ENCODE results near the gene PRDX1. TPM values are rescaled to one million over a fixed set of nuclear protein-coding genes. Genes with fewer than 3 reads are reported as not detected.

The PRDX1 gene
- total RNA-seq, result 706 and 799 TPM in 2 replicates

DNA sequence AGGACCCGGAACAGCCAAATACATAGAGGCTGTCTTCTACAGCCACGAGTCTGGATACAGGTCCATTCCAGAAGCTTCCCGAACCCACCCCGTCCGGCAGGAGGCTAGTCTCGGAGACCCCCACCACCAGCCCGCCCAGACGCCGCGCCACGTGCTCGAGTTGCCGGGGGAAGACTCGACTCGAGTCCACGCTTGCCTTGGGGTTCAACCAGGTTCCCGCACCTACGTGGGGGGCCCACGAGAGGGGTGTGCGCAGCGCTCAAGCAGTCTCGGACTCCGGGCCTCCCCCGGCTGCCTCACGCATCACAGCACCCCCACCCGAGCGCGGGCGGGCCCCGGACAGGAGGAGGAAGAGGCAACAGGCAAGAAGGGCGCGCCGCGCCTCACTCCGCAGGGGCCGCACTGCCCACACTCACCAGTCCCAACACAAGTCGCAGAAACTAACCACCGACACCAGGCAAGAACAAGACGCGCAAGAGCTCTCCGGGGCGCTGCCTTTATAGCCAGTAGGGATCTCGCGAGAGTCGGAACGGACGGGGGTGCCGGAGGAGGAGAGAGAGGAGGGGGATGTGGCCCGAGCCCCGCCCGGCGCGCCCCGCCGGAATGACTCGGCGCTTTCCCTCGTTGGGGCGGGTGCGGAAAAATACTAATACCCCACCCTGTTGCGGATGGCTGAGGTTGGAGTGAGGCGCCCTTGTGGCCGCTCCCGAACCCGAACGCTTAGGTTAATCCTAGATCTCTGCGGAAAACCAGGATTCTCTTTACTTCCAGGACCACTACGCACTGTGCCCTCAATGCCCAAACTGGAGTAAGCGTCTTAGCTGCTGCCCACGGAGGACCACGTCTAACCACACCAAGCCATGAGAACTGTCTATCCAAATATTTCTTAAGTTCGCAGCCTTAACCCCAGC is at the start of gene PRDX1:
Gene PRDX1 (minus strand): TSS at position 472 of the 911 bp plus-strand sequence. CDS start 2,841 bp downstream, outside the sequence.

DNA sequence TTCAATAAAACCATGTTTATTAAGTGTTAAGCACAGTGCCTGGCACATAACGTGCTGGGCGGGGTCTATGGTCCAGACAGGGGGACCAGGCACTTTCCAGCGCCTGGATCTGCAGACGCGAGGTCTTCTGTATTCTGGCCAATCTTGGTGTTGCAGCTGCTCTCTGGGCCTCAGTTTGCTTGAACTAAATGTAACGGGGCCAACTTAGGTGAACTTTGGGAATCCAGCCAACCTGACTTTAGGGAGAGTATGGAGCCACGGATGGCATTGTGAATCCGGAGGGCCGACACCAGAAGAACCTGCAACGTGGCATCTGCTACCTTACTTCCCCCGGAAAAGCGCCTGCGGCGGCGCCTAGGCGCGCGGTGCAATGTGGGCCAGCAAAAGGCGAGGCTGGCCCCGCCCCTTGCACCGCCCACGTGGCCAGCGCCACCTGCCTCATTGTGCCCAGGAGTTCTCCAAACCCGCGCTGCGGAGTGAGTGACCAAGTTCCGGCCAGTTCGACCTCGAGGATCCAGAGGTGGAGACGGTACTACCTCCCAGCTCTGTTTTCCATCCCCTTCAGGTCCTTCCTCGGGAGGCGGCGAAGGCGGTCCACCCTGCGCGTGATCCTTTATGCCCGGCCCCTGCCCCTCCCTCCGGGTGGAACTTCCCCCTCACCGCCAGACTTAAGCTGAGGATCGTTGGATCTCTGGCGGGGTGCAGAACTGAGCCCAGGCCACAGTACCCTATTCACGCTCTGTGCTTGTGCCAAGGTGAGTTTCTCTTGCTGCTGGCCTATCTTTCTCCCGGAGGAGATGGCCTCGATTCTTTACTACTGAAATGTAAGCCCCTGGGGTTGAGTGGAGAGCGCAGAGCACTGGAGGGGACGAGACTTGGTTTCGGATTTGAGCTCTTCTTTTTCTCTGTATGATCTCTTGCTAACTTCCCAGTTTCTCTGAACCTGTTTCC is 29.0 kb upstream of the PRDX1 start, which contains the start of gene AKR1A1:
Gene AKR1A1 (plus strand): TSS at position 426 of the 951 bp plus-strand sequence. CDS start 10,969 bp downstream, outside the sequence.

DNA sequence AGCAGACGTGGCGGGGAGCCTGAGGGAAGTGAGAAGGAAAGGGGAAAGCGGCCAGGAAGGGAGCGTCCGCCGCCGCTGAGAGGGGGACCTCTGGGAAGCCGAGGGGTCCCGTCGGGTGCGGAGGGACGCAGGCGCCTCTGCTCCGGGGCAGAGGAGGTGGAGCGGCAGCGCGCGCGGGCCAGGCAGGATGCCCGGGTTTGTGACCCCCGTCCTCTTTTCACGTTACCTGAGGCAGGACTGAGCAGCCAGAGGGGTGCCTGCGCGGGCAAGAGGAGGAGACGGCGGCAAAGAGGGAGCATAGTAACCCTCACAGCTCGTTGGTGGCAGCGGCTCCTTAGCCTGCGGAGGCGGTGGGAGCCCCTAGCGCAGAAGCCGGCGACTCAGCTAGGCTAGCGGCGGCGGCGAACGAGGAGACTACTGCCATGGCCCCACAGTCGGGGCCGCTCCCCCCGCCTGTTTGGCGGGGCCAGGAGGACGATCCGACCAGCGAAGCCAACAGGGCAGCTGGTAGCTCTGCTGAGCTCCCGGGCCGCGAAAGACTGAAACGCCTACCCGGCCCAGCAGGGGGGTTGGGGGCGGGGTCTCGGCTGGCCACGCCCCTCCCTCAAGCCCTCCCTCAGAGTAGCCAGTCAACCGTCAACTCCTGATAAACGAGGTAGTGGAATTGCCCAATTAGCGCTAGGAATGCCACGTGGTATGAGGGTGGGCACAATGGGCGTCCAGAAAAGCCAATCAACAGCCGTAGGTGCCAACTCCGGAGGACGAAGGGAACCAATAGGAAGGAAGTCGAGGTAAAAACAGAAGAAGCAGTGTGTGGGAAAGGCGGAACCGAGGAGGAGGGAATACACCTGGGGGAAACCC is 30.8 kb downstream of the PRDX1 start, which contains the start of gene TESK2:
Gene TESK2 (minus strand): TSS at position 538 of the 861 bp plus-strand sequence. CDS start 33,378 bp downstream, outside the sequence.

Other genes with a start within 250 kb of the PRDX1 start
- 1.4 and 3.2 TPM in 2 replicates for gene HPDL, start 195.0 kb downstream of the PRDX1 start, total RNA-seq
- gene TOE1, start 181.7 kb downstream of the PRDX1 start, total RNA-seq, result 19.3 and 22.8 TPM in 2 replicates
- gene MUTYH, start 181.4 kb downstream of the PRDX1 start, total RNA-seq, result 10.3 and 12.2 TPM in 2 replicates
- gene TESK2, start 30.7 kb downstream of the PRDX1 start, total RNA-seq, result 1.2 and 1.4 TPM in 2 replicates
- gene CCDC163, start 21.8 kb downstream of the PRDX1 start, total RNA-seq, result 0.45 and 0.85 TPM in 2 replicates
- gene MMACHC, start 21.6 kb downstream of the PRDX1 start, total RNA-seq, result 0.85 and 1.3 TPM in 2 replicates
- 137 and 169 TPM in 2 replicates for gene AKR1A1, start 28.9 kb upstream of the PRDX1 start, total RNA-seq
- gene NASP, start 62.2 kb upstream of the PRDX1 start, total RNA-seq, result 60.9 and 86.0 TPM in 2 replicates
- 0.54 and 1.1 TPM in 2 replicates for gene CCDC17, start 102.2 kb upstream of the PRDX1 start, total RNA-seq
- gene GPBP1L1, start 164.6 kb upstream of the PRDX1 start, total RNA-seq, result 81.6 and 82.1 TPM in 2 replicates
- gene TMEM69, start 166.3 kb upstream of the PRDX1 start, total RNA-seq, result 9.5 and 10.2 TPM in 2 replicates
- gene IPP, start 228.8 kb upstream of the PRDX1 start, total RNA-seq, result 4.8 and 7.1 TPM in 2 replicates